ENCODE measurements around the gene PRSS27.
"Not testable (repeated sequence)": the region's sequence is repeated elsewhere in the genome, so short reads cannot be mapped to it uniquely, and the experiment has no call there.

Gene PRSS27

DNA sequence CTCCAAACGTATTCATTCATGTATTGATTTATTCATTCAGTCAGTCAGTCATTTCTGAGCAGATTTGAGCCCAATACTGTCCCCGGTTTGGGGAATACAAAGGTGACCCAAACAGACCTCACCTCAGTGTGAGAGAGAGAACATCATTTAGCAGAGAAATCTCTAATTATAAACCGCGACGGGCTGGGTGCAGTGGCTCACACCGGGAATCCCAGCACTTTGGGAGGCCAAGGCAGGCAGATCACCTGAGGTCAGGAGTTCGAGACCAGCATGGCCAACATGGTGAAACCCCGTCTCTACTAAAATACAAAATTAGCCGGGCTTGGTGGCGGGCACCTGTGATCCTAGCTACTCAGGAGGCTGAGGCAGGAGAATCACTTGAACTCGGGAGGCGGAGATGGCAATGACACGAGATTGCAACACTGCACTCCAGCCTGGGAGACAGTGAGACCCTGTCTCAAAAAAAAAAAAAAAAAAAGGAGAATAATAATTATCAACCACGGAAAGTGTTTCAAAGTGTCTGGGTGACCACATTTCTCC lies 1.7 kb upstream of the PRSS27 start:
- not testable (repeated sequence) for DNase-seq

- peak; percentile 67 to 80 for DNase-seq
These were observed 952 bp upstream of the PRSS27 start for GRCh38 chr16:2720719-2721633.

DNA sequence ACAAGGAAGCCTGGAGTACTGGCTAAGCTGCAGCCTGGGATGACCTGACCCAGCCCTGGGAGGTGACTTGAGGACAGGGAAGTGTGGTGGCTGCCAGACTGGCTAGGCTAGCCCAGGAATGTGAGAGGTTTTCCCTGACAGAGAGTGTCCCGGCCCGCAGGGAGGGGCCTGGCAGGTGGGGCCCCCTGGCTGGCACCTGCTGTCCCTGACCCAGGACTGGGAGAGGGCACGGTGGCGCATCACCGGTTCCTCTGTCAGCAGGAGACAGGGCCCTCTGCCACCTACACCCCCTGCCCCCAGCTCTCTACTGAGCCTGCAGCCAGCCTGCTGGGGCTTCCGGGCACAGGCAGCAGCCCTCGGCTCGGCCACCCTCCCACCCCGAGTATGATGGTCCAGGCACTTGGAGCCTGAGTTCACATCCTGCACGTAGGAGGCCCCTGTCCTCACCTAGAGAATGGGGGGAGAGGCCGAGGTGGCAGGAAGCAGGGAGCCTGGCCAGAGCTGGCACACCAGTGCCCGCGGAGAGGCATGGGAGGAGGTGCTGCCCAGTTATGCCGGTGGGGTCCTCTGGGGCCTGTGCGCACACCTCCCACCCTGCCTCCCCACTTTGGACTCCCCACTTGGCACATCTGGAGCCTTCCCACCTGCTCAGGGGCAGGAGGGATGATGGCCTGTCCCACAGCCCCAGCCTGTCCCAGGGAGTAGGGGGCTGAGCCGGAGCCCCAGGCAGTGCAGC lies 528 bp downstream of the PRSS27 start:
- no peak for DNase-seq

GRCh38 chr16:2717383-2718263 lies 2.4 kb downstream of the PRSS27 start:
- DNase-seq: no peak

- DNase-seq: no peak
These were observed 3.1 kb downstream of the PRSS27 start for GRCh38 chr16:2716948-2717347.

DNA sequence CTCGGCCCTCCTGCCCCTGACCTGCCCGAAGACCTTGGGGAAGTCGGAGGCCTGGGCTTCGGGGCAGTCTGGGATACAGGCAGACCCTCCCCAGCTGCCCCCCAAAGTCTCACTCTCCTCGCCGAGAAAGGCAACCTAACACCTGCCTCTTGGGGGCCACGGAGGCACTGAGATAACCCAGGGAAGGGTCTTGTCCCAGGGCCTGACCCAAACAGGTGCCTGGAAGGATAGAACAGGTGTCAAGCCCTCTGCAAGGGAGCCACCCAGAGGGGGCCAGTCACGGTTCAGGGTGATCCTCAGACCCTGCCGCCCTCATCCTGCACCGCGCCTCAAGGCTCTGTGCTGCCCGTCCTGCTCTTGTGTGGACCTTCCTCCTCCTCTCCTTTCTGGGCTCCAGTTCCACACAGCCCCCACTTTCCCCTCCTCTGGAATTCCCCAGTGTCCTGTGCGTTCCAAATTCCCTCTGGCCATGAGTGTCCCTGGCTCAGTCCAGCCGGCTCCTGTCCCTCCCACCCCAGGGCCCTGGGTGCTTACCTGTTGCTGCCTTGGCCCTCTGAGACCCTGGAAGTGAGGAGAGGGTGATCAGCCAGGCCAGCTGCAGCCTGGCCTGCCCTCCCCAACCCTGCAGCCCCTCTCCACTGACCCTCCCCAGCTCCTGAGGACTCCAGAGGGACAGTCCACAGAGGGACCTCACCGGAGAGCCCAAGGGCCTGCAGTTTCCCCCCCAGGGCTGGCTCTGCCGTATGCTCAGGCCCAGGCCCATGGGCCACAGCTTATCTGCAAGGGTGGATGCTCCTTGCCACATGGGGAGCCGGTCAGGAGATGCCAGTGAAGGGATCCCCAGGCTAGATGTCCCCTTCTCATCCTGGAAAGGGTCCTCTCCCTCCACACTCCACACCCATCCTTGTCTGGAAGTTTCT lies 3.8 kb downstream of the PRSS27 start:
- no peak for DNase-seq

- DNase-seq: no peak
These were observed 4.5 kb downstream of the PRSS27 start for GRCh38 chr16:2715519-2715918.

DNA sequence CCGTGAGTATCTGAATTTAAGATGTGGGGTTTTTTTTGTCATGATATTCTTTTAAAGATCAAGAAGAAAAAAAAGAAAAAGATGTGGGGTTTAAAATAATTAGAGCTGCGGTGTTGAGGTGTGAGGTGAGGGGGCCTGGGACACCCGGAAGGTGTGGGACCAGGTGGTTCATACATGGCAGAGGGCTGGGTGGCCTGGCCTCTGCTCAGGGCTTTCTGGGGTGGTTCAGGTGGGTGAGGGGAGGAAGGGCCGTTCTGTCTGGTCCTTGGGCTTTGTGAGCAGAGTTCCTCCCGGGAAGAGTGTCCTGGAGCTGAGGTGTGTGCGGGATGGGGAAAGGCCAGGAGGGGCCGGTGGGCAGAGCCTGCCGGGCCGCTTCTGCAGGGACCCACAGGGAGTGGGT lies 5.0 kb downstream of the PRSS27 start:
- DNase-seq: no peak

GRCh38 chr16:2713985-2714774 lies 5.8 kb downstream of the PRSS27 start:
- no peak for DNase-seq

DNA sequence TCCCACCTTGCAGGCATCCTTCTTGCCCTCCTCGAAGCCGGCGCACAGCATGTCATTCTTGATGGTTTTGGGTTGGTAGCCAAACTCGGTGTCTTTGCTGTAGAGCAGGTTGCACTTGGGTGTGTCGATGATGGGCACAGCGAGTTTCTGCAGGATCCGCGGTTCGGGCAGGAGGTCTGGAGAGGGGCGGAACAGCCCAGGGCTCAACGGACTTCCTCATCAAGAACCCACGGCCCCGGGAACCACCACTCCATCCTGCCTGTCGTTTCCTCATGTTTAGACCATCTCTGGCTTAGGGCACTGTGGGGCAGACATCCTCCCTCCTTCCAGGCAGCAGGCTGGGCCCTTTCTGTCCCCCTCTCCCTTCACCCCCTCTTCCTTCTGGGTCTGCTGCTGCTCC lies 6.5 kb downstream of the PRSS27 start:
- DNase-seq: no peak

DNA sequence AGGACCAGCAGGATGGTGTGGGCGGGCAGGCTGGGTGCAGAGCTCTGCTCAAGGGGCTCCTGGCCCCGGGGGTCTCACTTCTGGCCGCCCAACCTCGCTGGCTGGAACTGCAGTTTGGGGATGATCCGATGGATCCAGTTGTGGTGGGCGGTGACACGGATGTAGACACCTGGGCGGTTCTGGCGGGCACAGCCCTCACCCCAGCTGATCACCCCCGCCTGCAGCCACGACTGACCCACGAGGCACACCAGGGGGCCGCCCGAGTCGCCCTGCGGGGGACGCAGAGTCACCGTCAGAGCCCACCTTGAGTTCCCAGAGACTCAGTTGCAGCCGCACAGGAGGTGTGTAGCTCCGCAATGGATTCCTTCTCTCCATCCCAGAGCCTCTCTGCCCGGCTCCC lies 7.5 kb downstream of the PRSS27 start:
- DNase-seq: no peak

GRCh38 chr16:2712063-2712441 lies 8.0 kb downstream of the PRSS27 start:
- no peak for DNase-seq

DNA sequence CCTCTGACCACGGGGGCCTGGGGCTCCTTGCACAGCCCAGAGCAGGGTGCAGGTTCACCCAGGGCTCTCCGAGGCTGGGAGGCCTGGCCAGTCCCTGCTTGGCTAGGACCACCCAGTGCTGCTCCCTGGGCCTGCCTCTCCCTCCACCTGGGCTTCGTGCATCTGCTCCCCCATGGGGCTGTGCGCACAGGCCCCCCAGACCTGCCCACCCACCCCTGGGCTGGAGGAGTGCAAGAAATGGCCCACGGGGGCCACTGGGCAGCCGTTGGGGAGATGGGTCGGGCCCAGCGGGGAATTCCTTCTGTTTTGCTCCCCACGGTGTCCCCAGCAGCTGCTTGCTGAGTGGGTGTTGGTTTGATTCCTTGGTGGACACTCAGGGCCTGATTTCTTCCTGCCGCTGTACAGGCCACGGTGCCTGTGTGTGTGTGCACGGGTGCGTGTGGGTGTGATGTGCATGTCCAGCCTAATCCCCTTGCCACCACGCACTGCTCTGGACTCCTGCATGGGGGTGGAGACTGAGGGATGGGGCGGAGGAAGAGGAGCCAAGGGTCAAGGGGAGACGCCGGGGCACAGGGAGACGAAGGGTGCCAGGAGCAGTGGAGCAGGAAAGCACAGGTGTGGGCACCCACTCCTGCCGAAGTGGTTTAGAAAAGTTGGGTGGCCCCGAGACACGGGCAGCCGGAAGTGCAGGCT lies 8.5 kb downstream of the PRSS27 start:
- no peak for DNase-seq

GRCh38 chr16:2710711-2711231 lies 9.3 kb downstream of the PRSS27 start:
- DNase-seq: peak in 1 of 2 experiments; percentile 65

DNA sequence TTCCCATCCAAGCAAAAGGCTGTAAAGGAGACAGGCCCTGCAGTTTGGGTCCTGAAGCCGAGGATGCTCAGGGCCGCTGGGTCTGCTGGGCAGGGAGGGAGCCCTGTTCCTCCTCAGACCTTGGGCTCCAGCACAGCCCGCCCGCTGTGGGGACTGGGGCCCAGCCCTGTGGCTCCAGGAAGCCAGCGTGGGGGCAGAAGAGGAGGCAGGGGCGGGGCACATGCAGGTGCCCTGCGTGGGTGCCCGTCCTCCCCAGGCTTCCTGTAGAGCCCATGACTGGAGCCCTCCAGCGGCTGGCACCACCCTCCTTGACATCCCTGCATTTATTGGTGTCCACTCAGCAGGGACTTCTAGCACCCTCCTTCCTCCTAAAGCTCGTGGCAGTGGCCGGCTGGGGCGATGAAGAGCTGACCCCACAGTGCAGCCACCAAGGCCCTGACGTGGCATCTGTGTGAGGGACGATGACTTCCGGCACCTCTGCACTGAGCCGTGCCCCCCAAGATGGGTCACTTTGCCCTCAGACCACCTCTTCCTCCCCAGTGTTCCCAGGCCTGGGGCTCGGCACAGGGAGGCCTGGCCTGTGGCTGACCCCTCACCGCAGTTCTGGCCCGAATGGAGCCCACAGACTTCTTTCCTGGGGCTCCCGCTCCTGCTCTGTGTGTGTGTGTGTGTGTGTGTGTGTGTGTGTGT lies 9.9 kb downstream of the PRSS27 start:
- no peak for DNase-seq

GRCh38 chr16:2709588-2709984 lies 10.4 kb downstream of the PRSS27 start:
- DNase-seq: no peak

- DNase-seq: no peak
These were observed 11.0 kb downstream of the PRSS27 start for GRCh38 chr16:2708955-2709587.

DNA sequence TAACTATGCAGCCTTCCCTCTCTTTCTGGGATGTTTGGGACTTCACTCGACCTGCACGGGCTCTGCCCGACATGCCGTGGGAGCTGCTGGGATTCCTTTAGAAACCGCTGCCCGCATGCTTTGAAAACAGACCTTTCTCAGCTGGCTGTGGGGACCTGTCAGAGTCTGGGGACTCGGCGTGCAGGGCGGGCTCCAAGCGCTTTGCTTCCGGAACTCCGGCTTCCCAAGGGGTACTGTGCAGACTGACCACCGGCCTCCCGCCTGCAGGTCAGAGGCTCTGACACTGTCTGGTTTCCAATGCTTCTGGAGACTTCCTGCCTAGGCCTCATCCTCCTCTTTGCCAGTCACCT lies 11.8 kb downstream of the PRSS27 start:
- DNase-seq: no peak

All from NCI-H446 (cell line).